HG03432 (cell line): ENCODE data around the gene TMEM255B.
"Not testable (repeated sequence)": the region's sequence is repeated elsewhere in the genome, so short reads cannot be mapped to it uniquely, and the experiment has no call there.

Experiments
- ATAC-seq: cut with Tn5 transposase; IDR thresholded peaks from one replicate; pipeline ENCODE4 v1.9.1; 2021; ENCODE audit warnings: mild to moderate bottlenecking, moderate library complexity; ENCODE audit not compliant: unreplicated experiment

TMEM255B gene

DNA sequence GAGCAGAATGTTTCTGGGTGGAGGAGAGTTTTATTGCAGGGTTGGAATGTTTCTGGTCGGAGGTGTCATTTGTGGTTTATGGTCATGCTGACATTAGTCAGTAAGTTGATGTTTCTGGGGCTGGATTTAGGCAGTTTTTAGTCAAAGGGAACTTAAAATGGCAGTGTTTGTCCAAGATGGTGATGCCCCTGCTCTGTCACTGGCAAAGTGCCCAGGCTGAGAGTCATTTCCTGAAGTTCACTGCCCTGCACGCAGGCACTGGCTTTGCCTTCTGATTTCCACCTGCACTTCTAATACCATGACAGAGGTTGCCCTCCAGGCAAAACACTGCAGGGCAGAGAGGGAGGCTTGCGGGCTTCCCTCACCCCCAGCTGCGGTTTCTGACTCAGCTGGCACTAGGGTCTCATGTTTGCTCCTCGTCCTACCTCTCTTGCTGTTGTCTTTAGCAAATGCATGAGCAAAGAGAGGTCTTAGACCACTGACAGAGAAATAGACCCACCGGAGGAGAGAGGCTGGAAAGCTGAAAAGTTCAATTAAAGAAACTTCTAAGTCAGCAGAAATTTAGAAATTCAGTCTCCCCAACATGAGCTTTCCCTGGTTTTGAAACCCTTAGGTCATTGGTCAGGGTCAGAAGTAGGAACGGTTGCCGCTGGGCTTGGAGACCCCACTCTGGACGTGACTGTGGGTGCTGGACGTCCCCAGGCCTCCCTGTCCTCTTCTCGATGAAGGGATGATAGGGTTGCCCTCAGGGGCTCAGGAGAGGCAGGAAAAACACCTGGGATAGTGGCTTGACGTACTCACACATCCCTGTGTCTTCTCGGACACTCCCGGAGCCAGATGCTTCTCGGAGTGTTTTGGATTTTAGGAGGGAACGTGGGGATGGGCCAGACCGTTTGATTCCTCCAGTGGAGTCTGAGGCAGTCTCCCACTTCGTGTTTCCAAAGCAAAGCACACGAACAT, 26.3 kb downstream of the TMEM255B start:
- no peak for ATAC-seq

- no peak for ATAC-seq
These were observed 27.3 kb downstream of the TMEM255B start for GRCh38 chr13:113786262-113786841.

GRCh38 chr13:113787694-113788093, 28.7 kb downstream of the TMEM255B start:
- no peak for ATAC-seq

DNA sequence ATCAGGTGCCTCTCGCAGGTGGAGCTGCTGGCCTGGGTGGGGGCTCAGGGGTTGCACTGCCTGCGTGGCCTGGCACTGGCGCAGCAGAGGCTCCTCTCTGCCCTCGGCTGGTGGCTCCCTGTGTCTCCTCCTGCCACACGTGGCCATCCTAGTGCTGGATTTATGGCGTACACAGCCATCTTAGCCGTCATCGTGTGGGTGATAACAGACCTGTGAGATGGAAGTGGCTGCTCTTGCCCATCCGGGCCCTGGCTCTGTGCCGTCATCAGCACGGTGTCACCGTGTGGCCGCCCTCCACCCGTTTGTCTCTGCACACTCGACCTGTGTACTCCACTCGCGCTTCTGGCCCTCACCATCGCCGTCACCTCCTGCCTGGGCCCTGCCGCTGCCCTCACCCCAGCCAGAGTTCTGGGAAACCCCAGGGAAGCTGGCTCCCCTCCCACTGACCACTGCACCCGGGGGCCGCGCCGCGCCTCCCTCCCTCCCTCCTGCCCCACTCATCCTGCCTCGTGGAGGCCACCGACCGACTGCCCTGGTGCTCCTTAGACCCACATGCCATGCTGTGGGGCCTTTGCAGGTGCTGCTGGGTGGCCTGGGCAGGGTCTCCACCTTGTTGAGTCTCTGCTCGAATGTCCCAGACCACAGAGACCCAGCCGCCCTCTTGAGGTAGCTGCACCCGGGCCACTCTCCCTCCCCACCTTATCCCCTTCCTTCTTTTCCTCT, 29.5 kb downstream of the TMEM255B start:
- no peak for ATAC-seq

- ATAC-seq = no peak
These were observed 30.1 kb downstream of the TMEM255B start for GRCh38 chr13:113789167-113789566.

GRCh38 chr13:113789931-113790330, 30.9 kb downstream of the TMEM255B start:
- ATAC-seq = not testable (repeated sequence)

- ATAC-seq = no peak
These were observed 32.2 kb downstream of the TMEM255B start for GRCh38 chr13:113791226-113791625.

- ATAC-seq = no peak
These were observed 32.7 kb downstream of the TMEM255B start for GRCh38 chr13:113791761-113792160.

- no peak for ATAC-seq
These were observed 33.3 kb downstream of the TMEM255B start for GRCh38 chr13:113792236-113792770.

- ATAC-seq = no peak
These were observed 34.1 kb downstream of the TMEM255B start for GRCh38 chr13:113792886-113793717.

GRCh38 chr13:113793718-113794085, 34.7 kb downstream of the TMEM255B start:
- no peak for ATAC-seq

DNA sequence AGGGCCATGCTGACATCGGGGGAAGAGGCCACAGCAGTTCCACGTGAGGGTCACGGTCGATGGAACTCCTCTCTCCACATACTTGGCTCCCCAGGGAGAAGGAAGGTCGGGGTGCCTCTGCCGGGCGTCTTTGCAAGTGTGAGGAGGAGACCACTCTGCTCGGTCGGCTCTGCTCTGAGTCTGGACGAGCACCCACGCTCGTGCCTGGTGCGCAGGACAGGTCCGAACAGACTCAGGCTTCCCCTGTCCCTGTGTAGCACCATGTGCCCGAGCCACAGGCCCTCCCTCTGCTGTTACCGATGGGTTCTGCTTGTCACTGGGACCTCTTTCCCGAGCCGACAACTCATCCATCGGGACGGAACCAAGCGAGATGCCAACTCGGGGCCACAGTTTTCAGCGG, 35.1 kb downstream of the TMEM255B start:
- no peak for ATAC-seq

- no peak for ATAC-seq
These were observed 35.7 kb downstream of the TMEM255B start for GRCh38 chr13:113794764-113795173.

- ATAC-seq = not testable (repeated sequence)
These were observed 36.3 kb downstream of the TMEM255B start for GRCh38 chr13:113795362-113795761.

- ATAC-seq = no peak
These were observed 37.4 kb downstream of the TMEM255B start for GRCh38 chr13:113796211-113796963.

DNA sequence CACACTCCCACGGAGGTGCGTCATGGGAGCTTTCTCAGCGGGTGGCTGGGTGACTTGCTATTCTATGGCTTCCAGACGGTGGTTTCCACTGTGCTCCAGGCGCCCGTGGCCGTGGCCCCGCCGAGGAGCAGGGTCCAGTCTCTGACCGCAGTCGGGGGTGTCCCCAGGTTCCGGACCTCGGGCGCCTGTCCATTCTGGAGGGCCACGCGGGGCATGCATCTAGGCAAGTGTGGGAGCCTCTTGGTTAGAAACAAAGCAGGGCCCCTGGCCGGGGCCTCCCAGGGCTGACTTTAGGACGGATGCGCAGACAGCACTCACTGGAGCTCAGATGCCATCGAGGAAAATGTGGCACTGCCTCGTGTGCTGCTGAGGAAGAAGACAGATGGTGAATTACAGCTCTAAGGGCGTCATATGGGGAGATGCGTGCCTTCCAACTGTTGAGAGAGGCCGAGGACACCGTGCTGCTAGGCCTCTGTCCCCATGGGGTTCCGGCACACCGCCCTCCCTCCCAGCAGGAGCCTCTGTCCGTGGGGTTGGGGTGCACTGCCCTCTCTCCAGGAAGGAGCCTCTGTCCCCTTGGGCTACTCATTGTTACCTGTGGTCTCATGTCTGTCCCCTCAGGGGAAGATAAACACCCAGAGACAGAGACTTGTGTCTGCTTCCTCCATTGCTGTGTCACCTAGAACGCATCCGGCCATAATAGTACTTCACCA, 38.1 kb downstream of the TMEM255B start:
- no peak for ATAC-seq

DNA sequence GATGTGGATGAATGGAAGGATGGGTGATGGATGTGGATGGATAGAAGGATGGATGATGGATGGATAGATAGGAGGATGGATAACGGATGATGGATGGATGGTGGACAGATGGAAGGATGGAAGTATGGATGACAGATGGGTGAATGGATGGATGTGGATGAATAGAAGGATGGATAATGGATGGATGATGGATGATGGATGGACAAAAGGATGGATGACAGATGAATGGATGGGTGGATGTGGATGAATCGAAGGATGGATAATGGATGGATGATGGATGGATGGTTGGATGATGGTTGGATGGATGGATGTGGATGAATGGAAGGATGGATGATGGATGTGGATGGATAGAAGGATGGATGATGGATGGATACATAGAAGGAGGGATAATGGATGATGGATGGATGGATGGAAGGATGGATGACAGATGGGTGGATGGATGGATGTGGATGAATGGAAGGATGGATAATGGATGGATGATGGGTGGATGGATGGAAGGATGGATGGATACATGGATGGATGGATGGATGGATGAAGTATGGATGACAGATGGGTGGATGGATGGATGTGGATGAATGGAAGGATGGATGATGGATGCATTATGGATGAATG, 39.3 kb downstream of the TMEM255B start:
- ATAC-seq = no peak

DNA sequence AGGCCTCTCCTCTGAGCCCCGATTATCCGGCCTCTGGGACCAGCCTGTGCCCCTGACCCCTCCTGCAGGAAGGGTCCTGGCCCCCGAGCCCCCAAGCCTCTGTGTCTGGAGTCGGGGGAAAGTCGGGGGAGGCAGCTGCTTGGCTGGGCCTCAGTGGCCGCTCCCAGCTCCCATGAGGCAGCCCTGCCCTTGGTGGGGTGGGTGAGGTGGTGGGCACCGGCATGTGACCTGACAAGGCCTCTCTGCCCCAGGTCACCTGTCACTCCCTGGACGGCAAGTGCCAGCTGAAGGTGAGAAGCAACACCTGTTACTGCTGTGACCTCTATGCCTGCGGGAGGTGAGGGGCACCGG, 41.5 kb downstream of the TMEM255B start:
- no peak for ATAC-seq
